Keratinocyte (primary cell): Measurements from ENCODE around the gene UBE2D2.
A peak's percentile ranks its signal among the peaks of the same experiment; 100 is the strongest.

Experiments used
- EZH2 ChIP-seq: IDR thresholded peaks from one replicate; pipeline ENCODE4 v1.6.1; 2012; ENCODE audit warnings: inconsistent platforms, mild to moderate bottlenecking, low read length, moderate library complexity
- TF ChIP-seq, protein P1 (sequence below), 3 experiments: IDR thresholded peaks in 1 of 3; conservative IDR thresholded peaks in 1 of 3; optimal IDR thresholded peaks in 1 of 3; 2 replicates in 2 of 3; 3 replicates in 1 of 3; pipeline versions ENCODE3 to v1.5.1; 2011; ENCODE audit warnings: low read length in 3 of 3, mild to moderate bottlenecking in 3 of 3, moderate library complexity in 2 of 3, control low read depth in 1 of 3, inconsistent platforms in 1 of 3; ENCODE audit not compliant: insufficient read depth in 2 of 3; ENCODE audit errors: extremely low read depth in 1 of 3

DNA sequence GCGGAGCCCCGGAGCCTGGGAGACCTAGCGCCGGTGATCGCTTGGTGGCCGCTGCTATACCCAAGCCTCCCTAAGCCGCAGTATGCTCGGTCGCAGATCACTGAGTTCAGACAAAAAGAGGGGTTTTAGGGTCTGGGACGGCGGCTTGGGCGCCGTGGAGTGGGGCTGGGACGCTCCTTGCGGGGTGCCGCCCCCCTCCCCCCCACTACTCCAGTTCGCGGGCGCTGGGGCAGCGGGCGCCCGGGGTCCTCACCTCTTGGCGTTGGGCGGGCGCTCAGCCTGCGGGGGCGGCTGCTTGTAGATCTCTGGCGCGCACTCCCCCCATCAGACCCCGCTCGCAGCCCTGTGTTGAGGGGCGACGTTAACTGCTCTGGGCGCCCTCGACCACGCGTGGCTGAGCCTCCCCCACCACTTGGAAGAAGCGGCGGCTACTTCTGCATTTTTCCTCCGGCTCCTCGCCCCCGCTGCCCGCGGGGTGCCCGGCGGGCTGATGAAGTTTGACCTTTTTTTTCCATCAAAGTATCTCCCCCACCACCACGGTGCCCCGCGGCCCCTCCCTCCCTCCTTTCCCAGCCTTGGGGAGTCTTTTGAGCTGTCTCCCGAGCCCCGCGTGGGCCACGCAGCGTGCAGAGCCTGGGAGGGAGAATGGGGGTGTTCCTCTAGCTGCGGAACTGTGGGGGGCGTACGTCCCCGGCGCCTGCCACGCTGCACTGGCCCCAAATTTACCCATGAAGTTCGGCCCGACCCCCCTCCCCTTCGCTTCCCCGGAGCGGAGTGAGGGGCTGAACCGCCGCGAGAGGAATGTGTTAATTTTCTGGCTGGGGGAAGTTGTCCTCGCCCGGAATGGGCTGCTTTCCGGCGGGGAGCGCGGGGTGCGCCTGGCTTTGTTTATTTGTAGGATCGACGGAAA is 88.2 kb downstream of the UBE2D2 start:
- TF ChIP-seq, protein P1, sequence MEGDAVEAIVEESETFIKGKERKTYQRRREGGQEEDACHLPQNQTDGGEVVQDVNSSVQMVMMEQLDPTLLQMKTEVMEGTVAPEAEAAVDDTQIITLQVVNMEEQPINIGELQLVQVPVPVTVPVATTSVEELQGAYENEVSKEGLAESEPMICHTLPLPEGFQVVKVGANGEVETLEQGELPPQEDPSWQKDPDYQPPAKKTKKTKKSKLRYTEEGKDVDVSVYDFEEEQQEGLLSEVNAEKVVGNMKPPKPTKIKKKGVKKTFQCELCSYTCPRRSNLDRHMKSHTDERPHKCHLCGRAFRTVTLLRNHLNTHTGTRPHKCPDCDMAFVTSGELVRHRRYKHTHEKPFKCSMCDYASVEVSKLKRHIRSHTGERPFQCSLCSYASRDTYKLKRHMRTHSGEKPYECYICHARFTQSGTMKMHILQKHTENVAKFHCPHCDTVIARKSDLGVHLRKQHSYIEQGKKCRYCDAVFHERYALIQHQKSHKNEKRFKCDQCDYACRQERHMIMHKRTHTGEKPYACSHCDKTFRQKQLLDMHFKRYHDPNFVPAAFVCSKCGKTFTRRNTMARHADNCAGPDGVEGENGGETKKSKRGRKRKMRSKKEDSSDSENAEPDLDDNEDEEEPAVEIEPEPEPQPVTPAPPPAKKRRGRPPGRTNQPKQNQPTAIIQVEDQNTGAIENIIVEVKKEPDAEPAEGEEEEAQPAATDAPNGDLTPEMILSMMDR (optimal IDR thresholded peaks at IDR 0.05 in 1 of 3, IDR thresholded peaks at IDR 0.05 in 1 of 3, conservative IDR thresholded peaks at IDR 0.05 in 1 of 3; ENCODE audit: extremely low read depth in 1 of 3, insufficient read depth in 2 of 3, low read length in 3 of 3) = no peak
- peak; percentile 47 for TF ChIP-seq EZH2
